G401 (cell line): ENCODE results near the gene KRTAP5-4. TPM values are rescaled to one million over a fixed set of nuclear protein-coding genes. Genes with fewer than 3 reads are reported as not detected.
"Not testable (repeated sequence)": the region's sequence is repeated elsewhere in the genome, so short reads cannot be mapped to it uniquely, and the experiment has no call there.

ENCODE experiments used
- DNase-seq: peaks from one replicate; pipeline ENCODE4 v3.0.0-alpha.2; 2015; ENCODE audit warnings: low spot score
- in situ Hi-C: cut with HindIII; loops from 2 replicates; pipeline ENCODE4 v1.10.0; 2016; ENCODE audit warnings: low sequenced_read_pairs, mixed read lengths
- total RNA-seq: library from RNA; depleted of rRNA; stranded (reverse); fragments of >200 nt; shearing (Covaris generic); gene quantifications from 2 replicates; pipeline ENCODE4 v1.2.3, GENCODE V29; 2014

KRTAP5-4 gene
- total RNA-seq, 1 experiment from 2014 or later = not detected

GRCh38 chr11:1654388-1655167, 32.6 kb upstream of the KRTAP5-4 start:
- in situ Hi-C loops = no loop called here
- DNase-seq = no peak

- no peak for DNase-seq
- in situ Hi-C loops = no loop called here
Observed at GRCh38 chr11:1653541-1654387, 31.8 kb upstream of the KRTAP5-4 start.

- DNase-seq = peak; percentile 76
- in situ Hi-C loops = no loop called here
Observed at GRCh38 chr11:1652771-1653540, 31.0 kb upstream of the KRTAP5-4 start.

GRCh38 chr11:1652442-1652770, 30.5 kb upstream of the KRTAP5-4 start:
- DNase-seq = no peak
- in situ Hi-C loops = no loop called here

GRCh38 chr11:1652026-1652425, 30.1 kb upstream of the KRTAP5-4 start:
- in situ Hi-C loops = no loop called here
- DNase-seq = no peak

- no peak for DNase-seq
- in situ Hi-C loops = no loop called here
Observed at GRCh38 chr11:1651411-1651980, 29.6 kb upstream of the KRTAP5-4 start.

GRCh38 chr11:1650918-1651262, 29.0 kb upstream of the KRTAP5-4 start:
- in situ Hi-C loops = no loop called here
- no peak for DNase-seq

GRCh38 chr11:1650034-1650917, 28.3 kb upstream of the KRTAP5-4 start:
- no peak for DNase-seq
- in situ Hi-C loops = no loop called here

- DNase-seq = no peak
- in situ Hi-C loops = no loop called here
Observed at GRCh38 chr11:1648653-1649420, 26.9 kb upstream of the KRTAP5-4 start.

GRCh38 chr11:1647901-1648652, 26.1 kb upstream of the KRTAP5-4 start:
- DNase-seq = no peak
- in situ Hi-C loops = no loop called here

GRCh38 chr11:1646540-1646939, 24.6 kb upstream of the KRTAP5-4 start:
- DNase-seq, in situ Hi-C loops: not testable (repeated sequence)

GRCh38 chr11:1645357-1645821, 23.5 kb upstream of the KRTAP5-4 start:
- in situ Hi-C loops = no loop called here

GRCh38 chr11:1644601-1645356, 22.8 kb upstream of the KRTAP5-4 start:
- in situ Hi-C loops = no loop called here
- no peak for DNase-seq

More at GRCh38 chr11:1645357-1645821, 23.5 kb upstream of the KRTAP5-4 start:
- DNase-seq = no peak

GRCh38 chr11:1643146-1643690, 21.3 kb upstream of the KRTAP5-4 start:
- DNase-seq = no peak
- in situ Hi-C loops = no loop called here

GRCh38 chr11:1642288-1643145, 20.6 kb upstream of the KRTAP5-4 start:
- in situ Hi-C loops = no loop called here
- DNase-seq = no peak
